NCI-H2029 (cell line): Measurements from ENCODE around the gene SDK2.

Experiments used
- DNase-seq: peaks from one replicate; lab custom pipeline; 2025; lab: John Stamatoyannopoulos, UW

Gene SDK2

GRCh38 chr17:73634629-73635028 is 9.6 kb downstream of the SDK2 start:
- DNase-seq, result no peak

GRCh38 chr17:73633736-73634135 is 10.5 kb downstream of the SDK2 start:
- DNase-seq, result no peak

- no peak for DNase-seq
Observed at GRCh38 chr17:73632513-73632912, 11.7 kb downstream of the SDK2 start.

GRCh38 chr17:73630965-73631595 is 13.2 kb downstream of the SDK2 start:
- no peak for DNase-seq

GRCh38 chr17:73630531-73630930 is 13.7 kb downstream of the SDK2 start:
- no peak for DNase-seq

GRCh38 chr17:73628642-73629552 is 15.3 kb downstream of the SDK2 start:
- no peak for DNase-seq

GRCh38 chr17:73625991-73626673 is 18.1 kb downstream of the SDK2 start:
- no peak for DNase-seq

GRCh38 chr17:73625006-73625405 is 19.2 kb downstream of the SDK2 start:
- no peak for DNase-seq

GRCh38 chr17:73624496-73624988 is 19.7 kb downstream of the SDK2 start:
- no peak for DNase-seq

- no peak for DNase-seq
Observed at GRCh38 chr17:73623818-73624217, 20.4 kb downstream of the SDK2 start.

- DNase-seq, result no peak
Observed at GRCh38 chr17:73623247-73623646, 21.0 kb downstream of the SDK2 start.

GRCh38 chr17:73622381-73622780 is 21.9 kb downstream of the SDK2 start:
- no peak for DNase-seq

GRCh38 chr17:73621685-73622084 is 22.6 kb downstream of the SDK2 start:
- no peak for DNase-seq

- DNase-seq, result no peak
Observed at GRCh38 chr17:73620414-73620813, 23.8 kb downstream of the SDK2 start.

- DNase-seq, result no peak
Observed at GRCh38 chr17:73617501-73617900, 26.7 kb downstream of the SDK2 start.

- no peak for DNase-seq
Observed at GRCh38 chr17:73616873-73617404, 27.3 kb downstream of the SDK2 start.

GRCh38 chr17:73616120-73616872 is 27.9 kb downstream of the SDK2 start:
- DNase-seq, result no peak

GRCh38 chr17:73614256-73614655 is 30.0 kb downstream of the SDK2 start:
- no peak for DNase-seq

- no peak for DNase-seq
Observed at GRCh38 chr17:73613271-73614233, 30.7 kb downstream of the SDK2 start.

GRCh38 chr17:73612031-73612472 is 32.2 kb downstream of the SDK2 start:
- no peak for DNase-seq
